SW 1271 (cell line): ENCODE results near the gene CDH4.

Source experiments
- DNase-seq, 2 experiments: peaks; one replicate each; lab custom pipeline; 2025; lab: John Stamatoyannopoulos, UW

Gene CDH4

GRCh38 chr20:61518424-61518951, 266.4 kb downstream of the CDH4 start:
- DNase-seq: no peak

GRCh38 chr20:61519488-61519887, 267.4 kb downstream of the CDH4 start:
- no peak for DNase-seq

- no peak for DNase-seq
These were observed 268.2 kb downstream of the CDH4 start for GRCh38 chr20:61520076-61520892.

- DNase-seq: no peak
These were observed 268.9 kb downstream of the CDH4 start for GRCh38 chr20:61520893-61521460.

GRCh38 chr20:61521687-61522420, 269.8 kb downstream of the CDH4 start:
- DNase-seq: no peak

- no peak for DNase-seq
These were observed 270.5 kb downstream of the CDH4 start for GRCh38 chr20:61522498-61523090.

- no peak for DNase-seq
These were observed 271.1 kb downstream of the CDH4 start for GRCh38 chr20:61523145-61523544.

- DNase-seq: no peak
These were observed 273.0 kb downstream of the CDH4 start for GRCh38 chr20:61524951-61525666.

GRCh38 chr20:61525781-61526431, 273.8 kb downstream of the CDH4 start:
- DNase-seq: no peak

- no peak for DNase-seq
These were observed 274.8 kb downstream of the CDH4 start for GRCh38 chr20:61526907-61527306.

GRCh38 chr20:61527626-61528025, 275.6 kb downstream of the CDH4 start:
- no peak for DNase-seq

GRCh38 chr20:61528591-61528990, 276.5 kb downstream of the CDH4 start:
- no peak for DNase-seq

- DNase-seq: no peak
These were observed 277.3 kb downstream of the CDH4 start for GRCh38 chr20:61529354-61529753.

- DNase-seq: peak in 1 of 2 experiments; percentile 34
These were observed 279.7 kb downstream of the CDH4 start for GRCh38 chr20:61531553-61532345.

- no peak for DNase-seq
These were observed 280.7 kb downstream of the CDH4 start for GRCh38 chr20:61532736-61533135.

GRCh38 chr20:61533231-61533631, 281.2 kb downstream of the CDH4 start:
- DNase-seq: no peak

- no peak for DNase-seq
These were observed 282.3 kb downstream of the CDH4 start for GRCh38 chr20:61534346-61534745.

GRCh38 chr20:61535091-61535490, 283.0 kb downstream of the CDH4 start:
- DNase-seq: no peak

GRCh38 chr20:61535536-61535935, 283.5 kb downstream of the CDH4 start:
- DNase-seq: no peak

GRCh38 chr20:61535956-61536355, 283.9 kb downstream of the CDH4 start:
- no peak for DNase-seq
